Activated naive CD4-positive, alpha-beta T cell (primary cell): ENCODE measurements around the gene ONECUT2.
"Not testable (repeated sequence)": the region's sequence is repeated elsewhere in the genome, so short reads cannot be mapped to it uniquely, and the experiment has no call there.

Source experiments
- DNase-seq, 4 experiments: peaks; one replicate each; lab custom pipeline; 2025; lab: John Stamatoyannopoulos, UW

ONECUT2 gene

GRCh38 chr18:57446322-57446721 lies 11.1 kb downstream of the ONECUT2 start:
- no peak for DNase-seq

GRCh38 chr18:57447154-57447621 lies 12.0 kb downstream of the ONECUT2 start:
- DNase-seq, result no peak

- no peak for DNase-seq
These were observed 20.5 kb downstream of the ONECUT2 start for GRCh38 chr18:57455576-57456129.

- DNase-seq, result no peak
These were observed 26.6 kb downstream of the ONECUT2 start for GRCh38 chr18:57461652-57462269.

GRCh38 chr18:57466307-57466706 lies 31.1 kb downstream of the ONECUT2 start:
- no peak for DNase-seq

GRCh38 chr18:57466745-57467409 lies 31.7 kb downstream of the ONECUT2 start:
- DNase-seq, result no peak

- DNase-seq, result no peak
These were observed 34.7 kb downstream of the ONECUT2 start for GRCh38 chr18:57469884-57470283.

GRCh38 chr18:57475408-57475807 lies 40.2 kb downstream of the ONECUT2 start:
- no peak for DNase-seq

GRCh38 chr18:57475903-57476302 lies 40.7 kb downstream of the ONECUT2 start:
- DNase-seq, result no peak

- DNase-seq, result no peak
These were observed 45.6 kb downstream of the ONECUT2 start for GRCh38 chr18:57480733-57481132.

GRCh38 chr18:57497372-57498294 lies 62.5 kb downstream of the ONECUT2 start:
- DNase-seq, result no peak

- no peak for DNase-seq
These were observed 63.6 kb downstream of the ONECUT2 start for GRCh38 chr18:57498682-57499256.

GRCh38 chr18:57502624-57503023 lies 67.5 kb downstream of the ONECUT2 start:
- DNase-seq, result no peak

GRCh38 chr18:57505231-57505630 lies 70.1 kb downstream of the ONECUT2 start:
- DNase-seq, result no peak

GRCh38 chr18:57516056-57516455 lies 80.9 kb downstream of the ONECUT2 start:
- no peak for DNase-seq

GRCh38 chr18:57518533-57518932 lies 83.4 kb downstream of the ONECUT2 start:
- DNase-seq, result no peak

- DNase-seq, result no peak
These were observed 84.7 kb downstream of the ONECUT2 start for GRCh38 chr18:57519668-57520424.

GRCh38 chr18:57522348-57522747 lies 87.2 kb downstream of the ONECUT2 start:
- DNase-seq, result not testable (repeated sequence)

GRCh38 chr18:57523171-57523956 lies 88.2 kb downstream of the ONECUT2 start:
- DNase-seq, result no peak

- DNase-seq, result peak in 1 of 4 experiments; percentile 0
These were observed 92.5 kb downstream of the ONECUT2 start for GRCh38 chr18:57527556-57528229.
